Ishikawa (cell line): Measurements from ENCODE around the gene GFPT1.

Experiments
- CEBPB ChIP-seq: IDR thresholded peaks from 2 replicates; pipeline ENCODE4 v1.6.1; 2012
- CREB1 ChIP-seq: IDR thresholded peaks from 2 replicates; pipeline ENCODE4 v1.6.1; 2012; ENCODE audit warnings: low read depth
- EGR1 ChIP-seq: IDR thresholded peaks from 2 replicates; pipeline ENCODE4 v1.6.1; 2012
- EP300 ChIP-seq: IDR thresholded peaks from 2 replicates; pipeline ENCODE4 v1.6.1; 2012; ENCODE audit warnings: borderline replicate concordance
- FOXM1 ChIP-seq: IDR thresholded peaks from 2 replicates; pipeline ENCODE4 v1.6.1; 2012; ENCODE audit warnings: low read depth, borderline replicate concordance
- MAX ChIP-seq: IDR thresholded peaks from 2 replicates; pipeline ENCODE4 v1.6.1; 2012
- NFIC ChIP-seq: IDR thresholded peaks from 2 replicates; pipeline ENCODE4 v1.6.1; 2012
- RAD21 ChIP-seq: IDR thresholded peaks from 2 replicates; pipeline ENCODE4 v1.6.1; 2012; ENCODE audit warnings: low read depth
- REST ChIP-seq: IDR thresholded peaks from 2 replicates; pipeline ENCODE4 v1.6.1; 2012; ENCODE audit warnings: low read depth, mild to moderate bottlenecking
- TAF1 ChIP-seq: IDR thresholded peaks from 2 replicates; pipeline ENCODE4 v1.6.1; 2012; ENCODE audit warnings: low read depth, mild to moderate bottlenecking
- TCF12 ChIP-seq: IDR thresholded peaks from 2 replicates; pipeline ENCODE4 v1.6.1; 2012; ENCODE audit warnings: low read depth
- TEAD4 ChIP-seq: IDR thresholded peaks from 2 replicates; pipeline ENCODE4 v1.6.1; 2012
- USF1 ChIP-seq: IDR thresholded peaks from 2 replicates; pipeline ENCODE4 v1.6.1; 2012
- YY1 ChIP-seq: IDR thresholded peaks from 2 replicates; pipeline ENCODE4 v1.6.1; 2012; ENCODE audit warnings: low read depth
- ZBTB7A ChIP-seq: IDR thresholded peaks from 2 replicates; pipeline ENCODE4 v1.6.1; 2012; ENCODE audit warnings: low read depth

GFPT1 gene

GRCh38 chr2:69305712-69306392 is 81.2 kb downstream of the GFPT1 start:
- TF ChIP-seq RAD21: no peak
- no peak for TF ChIP-seq TEAD4
- TF ChIP-seq EGR1: no peak
- no peak for TF ChIP-seq EP300

- TF ChIP-seq MAX (no peak), TCF12 (no peak), RAD21 (no peak), TEAD4 (no peak), CEBPB (no peak), EP300 (no peak), USF1 (no peak)
Observed at GRCh38 chr2:69305166-69305565, 81.9 kb downstream of the GFPT1 start.

- TF ChIP-seq REST (no peak), RAD21 (no peak), MAX (no peak), CREB1 (no peak)
Observed at GRCh38 chr2:69304656-69305055, 82.4 kb downstream of the GFPT1 start.

GRCh38 chr2:69300650-69301049 is 86.4 kb downstream of the GFPT1 start:
- TF ChIP-seq CREB1 (no peak), TEAD4 (no peak), FOXM1 (no peak), TAF1 (no peak), CEBPB (no peak), EGR1 (no peak), ZBTB7A (no peak), MAX (no peak), REST (no peak), TCF12 (no peak)

- TF ChIP-seq FOXM1 (no peak), YY1 (no peak), RAD21 (no peak), ZBTB7A (no peak), NFIC (no peak), TAF1 (no peak), REST (no peak), CEBPB (no peak), MAX (no peak), EGR1 (no peak), TEAD4 (no peak), EP300 (no peak), USF1 (no peak), TCF12 (no peak), CREB1 (no peak)
Observed at GRCh38 chr2:69299772-69300516, 87.1 kb downstream of the GFPT1 start.
